BJ (cell line): Measurements from ENCODE around the gene GLG1. TPM values are rescaled to one million over a fixed set of nuclear protein-coding genes. Genes with fewer than 3 reads are reported as not detected.

Source experiments
- CTCF ChIA-PET: fragments of 350-600 bp; formaldehyde crosslinking; extraction: SDS; loops from one replicate; lab custom pipeline; 2021; ENCODE audit warnings: antibody characterized with exemption, inconsistent platforms; lab: Yijun Ruan, JAX
- POLR2A ChIA-PET: fragments of 300-600 bp; sonication (Branson Sonifier 250); formaldehyde crosslinking; extraction: SDS; loops from one replicate; lab custom pipeline; 2021; ENCODE audit warnings: antibody characterized with exemption; lab: Charles Lee
- DNase-seq: peaks from one replicate; pipeline ENCODE4 v3.0.0-alpha.2; 2011; ENCODE audit warnings: low read depth
- H3K27me3 ChIP-seq: 2 replicates; pipeline ENCODE4 v1.6.0; 2011; ENCODE audit warnings: low read length; ENCODE audit not compliant: control insufficient read depth, insufficient read depth
- H3K36me3 ChIP-seq: 2 replicates; pipeline ENCODE4 v1.5.1; 2011; ENCODE audit warnings: low read length; ENCODE audit not compliant: control insufficient read depth, insufficient read depth
- H3K4me3 ChIP-seq: 2 replicates; pipeline ENCODE4 v1.5.1; 2011; ENCODE audit warnings: low read depth, mild to moderate bottlenecking, control low read depth, low read length
- polyA plus RNA-seq: library from polyadenylated mRNA; depleted of rRNA; stranded (reverse); fragments of >200 nt; gene quantifications from 2 replicates; pipeline ENCODE4 v1.2.3, GENCODE V29; 2011
- TF ChIP-seq, protein P1 (sequence below): IDR thresholded peaks from 2 replicates; pipeline ENCODE4 v1.5.1; 2011; ENCODE audit warnings: low read depth, mild to moderate bottlenecking, control low read depth, inconsistent platforms, low read length, moderate library complexity; ENCODE audit not compliant: insufficient read depth

Gene GLG1
- polyA plus RNA-seq, 1 experiment: 88.6 TPM

DNA sequence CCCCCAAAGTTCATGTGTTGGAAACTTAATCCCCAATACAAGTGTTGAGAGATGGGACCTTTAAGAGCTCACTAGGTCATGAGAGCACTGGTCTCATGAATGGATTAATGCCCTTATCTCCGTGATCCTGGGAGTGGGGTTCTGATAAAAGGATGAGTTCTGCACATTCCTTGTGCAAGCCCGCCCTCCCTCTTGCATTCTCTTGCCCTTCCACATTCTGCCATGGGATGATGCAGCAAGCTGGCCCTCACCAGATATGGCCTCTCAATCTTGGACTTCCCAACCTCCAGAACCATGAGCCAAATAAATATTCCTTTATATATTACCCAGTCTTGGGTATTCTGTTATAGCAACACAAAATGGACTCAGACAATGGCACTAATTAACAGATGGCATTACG, 14.1 kb downstream of the GLG1 start:
- TF ChIP-seq, protein P1, sequence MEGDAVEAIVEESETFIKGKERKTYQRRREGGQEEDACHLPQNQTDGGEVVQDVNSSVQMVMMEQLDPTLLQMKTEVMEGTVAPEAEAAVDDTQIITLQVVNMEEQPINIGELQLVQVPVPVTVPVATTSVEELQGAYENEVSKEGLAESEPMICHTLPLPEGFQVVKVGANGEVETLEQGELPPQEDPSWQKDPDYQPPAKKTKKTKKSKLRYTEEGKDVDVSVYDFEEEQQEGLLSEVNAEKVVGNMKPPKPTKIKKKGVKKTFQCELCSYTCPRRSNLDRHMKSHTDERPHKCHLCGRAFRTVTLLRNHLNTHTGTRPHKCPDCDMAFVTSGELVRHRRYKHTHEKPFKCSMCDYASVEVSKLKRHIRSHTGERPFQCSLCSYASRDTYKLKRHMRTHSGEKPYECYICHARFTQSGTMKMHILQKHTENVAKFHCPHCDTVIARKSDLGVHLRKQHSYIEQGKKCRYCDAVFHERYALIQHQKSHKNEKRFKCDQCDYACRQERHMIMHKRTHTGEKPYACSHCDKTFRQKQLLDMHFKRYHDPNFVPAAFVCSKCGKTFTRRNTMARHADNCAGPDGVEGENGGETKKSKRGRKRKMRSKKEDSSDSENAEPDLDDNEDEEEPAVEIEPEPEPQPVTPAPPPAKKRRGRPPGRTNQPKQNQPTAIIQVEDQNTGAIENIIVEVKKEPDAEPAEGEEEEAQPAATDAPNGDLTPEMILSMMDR: no peak
- Histone ChIP-seq H3K36me3 (no peaks in the 10 kb centered on the region; the same call in 1 of the 2 replicates), H3K27me3 (no peaks in the 10 kb centered on the region), H3K4me3 (no peak overlapping the region)
- no peak for DNase-seq
- ChIA-PET POLR2A (no interaction called here), CTCF (interaction anchor here (1.2 kb wide), 1 partner anchor 9 kb away, joined by 3 read pairs; no protein-coding TSS in a partner anchor)

DNA sequence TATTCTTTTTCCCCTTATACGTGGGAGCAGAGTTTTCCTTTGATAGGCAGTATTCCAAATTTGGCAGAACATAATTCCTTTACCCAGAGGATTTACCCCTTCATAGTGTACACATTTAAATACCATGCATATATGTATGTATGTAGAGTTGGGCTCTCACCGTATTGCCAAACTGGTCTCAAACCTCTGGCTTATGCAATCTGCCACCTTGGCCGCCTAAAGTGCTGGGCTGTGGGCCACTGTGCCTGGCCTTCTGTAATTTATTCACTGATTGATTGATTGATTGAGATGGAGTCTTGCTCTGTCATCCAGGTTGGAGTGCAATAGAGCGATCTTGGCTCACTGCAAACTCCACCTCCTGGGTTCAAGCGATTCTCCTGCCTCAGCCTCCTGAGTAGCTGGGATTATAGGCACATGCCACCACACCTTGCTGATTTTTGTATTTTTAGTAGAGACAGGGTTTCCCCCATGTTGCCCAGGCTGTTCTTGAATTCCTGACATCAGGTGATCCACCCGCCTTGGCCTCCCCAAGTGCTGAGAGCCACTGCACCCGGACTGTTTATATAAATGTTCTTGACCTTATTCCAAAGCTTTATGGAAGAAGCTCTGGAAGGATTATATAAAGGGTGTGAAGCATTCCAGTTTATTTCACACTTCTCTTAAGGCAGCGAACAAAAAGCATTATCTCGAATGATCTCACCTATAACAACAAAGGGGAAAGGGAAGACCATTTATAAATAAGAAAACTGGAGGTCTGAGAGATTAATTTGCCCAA, 14.9 kb downstream of the GLG1 start:
- ChIA-PET POLR2A (no interaction called here), CTCF (interaction anchor here (1.2 to 1.6 kb wide), 2 partner anchors 8 to 31 kb away, joined by 3 read pairs; no protein-coding TSS in a partner anchor)
- no peaks in the 10 kb centered on the region; the same call in 1 of the 2 replicates for H3K36me3 ChIP-seq
- H3K4me3 ChIP-seq: no peak overlapping the region
- no peak for DNase-seq
- no peaks in the 10 kb centered on the region for H3K27me3 ChIP-seq
- TF ChIP-seq, protein P1: no peak

DNA sequence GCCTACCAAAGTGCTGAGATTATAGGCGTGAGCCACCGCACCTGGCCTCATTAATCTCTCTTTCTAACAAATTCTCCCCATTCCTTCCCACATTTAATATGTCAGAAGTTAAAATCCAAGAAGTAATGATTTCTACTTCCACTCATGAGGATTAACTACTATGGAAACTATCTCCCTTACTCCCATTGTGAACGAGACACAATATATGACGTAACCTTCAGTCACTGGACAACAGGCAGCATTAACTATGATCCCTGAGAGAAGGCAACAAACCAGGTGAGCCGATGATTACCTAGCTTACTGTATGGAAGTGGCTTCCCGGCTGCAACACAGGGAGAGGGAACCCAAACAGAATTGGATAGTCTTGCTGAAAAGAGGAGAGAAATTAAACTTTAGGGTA, 20.0 kb downstream of the GLG1 start:
- no peak overlapping the region for H3K4me3 ChIP-seq
- CTCF ChIA-PET: interaction anchor here (1.1 kb wide), 1 partner anchor 42 kb away, joined by 3 read pairs; no protein-coding TSS in a partner anchor
- TF ChIP-seq, protein P1: no peak
- POLR2A ChIA-PET: no interaction called here
- no peaks in the 10 kb centered on the region; the same call in 1 of the 2 replicates for H3K36me3 ChIP-seq
- no peaks in the 10 kb centered on the region for H3K27me3 ChIP-seq
- DNase-seq: no peak

DNA sequence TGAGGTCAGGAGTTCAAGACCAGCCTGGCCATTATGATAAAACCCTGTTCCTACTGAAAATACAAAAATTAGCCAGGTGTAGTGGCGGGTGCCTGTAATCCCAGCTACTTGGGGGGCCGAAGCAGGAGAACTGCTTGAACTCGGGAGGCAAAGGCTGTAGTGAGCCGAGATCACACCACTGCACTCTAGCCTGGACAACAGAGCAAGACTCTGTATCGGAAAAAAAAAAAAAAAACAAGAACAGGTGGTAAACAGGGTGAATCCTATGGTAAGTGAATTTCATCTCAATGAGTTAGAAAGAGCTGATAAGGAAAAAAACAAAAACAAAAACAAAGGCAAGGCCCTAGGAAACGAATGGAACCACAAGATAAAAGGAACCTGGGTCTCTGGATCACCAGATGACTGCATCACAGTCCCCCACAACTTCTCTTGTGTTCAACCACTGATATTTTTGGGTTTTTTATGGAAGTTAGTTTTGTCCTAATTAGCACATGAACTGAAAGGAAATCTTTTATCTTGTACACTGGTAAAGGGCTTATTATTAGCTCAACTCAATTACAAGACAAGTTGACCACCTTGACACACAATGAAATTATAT, 21.0 kb downstream of the GLG1 start:
- POLR2A ChIA-PET: no interaction called here
- no peaks in the 10 kb centered on the region; the same call in 1 of the 2 replicates for H3K36me3 ChIP-seq

More for the DNA sequence above, 21.0 kb downstream of the GLG1 start:
- H3K27me3 ChIP-seq: no peaks in the 10 kb centered on the region
- DNase-seq: no peak
- CTCF ChIA-PET: interaction anchor here (0.6 to 1.1 kb wide), 2 partner anchors 43 to 70 kb away, joined by 3 read pairs; no protein-coding TSS in a partner anchor
- no peak overlapping the region for H3K4me3 ChIP-seq
- TF ChIP-seq, protein P1: no peak
